Pancreas (tissue), 10 donors: ENCODE results near the gene DAB2IP. TPM values are rescaled to one million over a fixed set of nuclear protein-coding genes. Genes with fewer than 3 reads are reported as not detected.

Source experiments
- ATAC-seq, 4 donors: fragments of 200-7000 bp; cut with Tn5 transposase; one replicate each; pipeline versions ENCODE4 v1.8.0 to v1.9.1; 2020; ENCODE audit warnings: mild to moderate bottlenecking in 4 of 4, moderate library complexity in 4 of 4
- DNase-seq, 6 donors: peaks; one replicate each; pipeline ENCODE4 v3.0.0-alpha.2; 2020
- FAIRE-seq: peaks from 2 replicates; lab custom pipeline; 2012; peaks lifted over from hg19 to GRCh38; lab: Jason Lieb, UNC
- H3K27ac ChIP-seq, 4 donors: fragments of 200-600 bp; sonication (generic); 1 replicate in 3 of 4; 2 replicates in 1 of 4; pipeline versions ENCODE4 v1.5.0 to v1.8.0; 2020
- H3K27me3 ChIP-seq, 4 donors: fragments of 200-600 bp; one replicate each; pipeline ENCODE4 v1.8.0; 2021
- H3K36me3 ChIP-seq, 3 donors: fragments of 200-600 bp; sonication (generic) in 1 of 3; one replicate each; pipeline versions ENCODE4 v1.5.0 to v1.8.0; 2020 to 2021
- H3K4me1 ChIP-seq, 3 donors: fragments of 200-600 bp; one replicate each; pipeline ENCODE4 v1.8.0; 2021
- H3K4me3 ChIP-seq, 4 donors: fragments of 200-600 bp; sonication (generic) in 2 of 4; one replicate each; pipeline versions ENCODE4 v1.5.0 to v1.8.0; 2020 to 2021
- H3K9me3 ChIP-seq, 4 donors: fragments of 200-600 bp; one replicate each; pipeline ENCODE4 v1.8.0; 2021
- WGBS, 2 donors: extraction: QIAGEN DNeasy Blood & Tissue Kit; methylation state at CpG; one replicate each; pipeline ENCODE4 v1.1.7; 2013; 5-methylcytosine and 5-hydroxymethylcytosine counted together
- intact Hi-C, 3 donors: fragments of 100-400 bp; cut with DNase I; formaldehyde crosslinking; loops; one replicate each; pipeline versions ENCODE4 v1.11.1 to v1.14.2; 2022
- polyA plus RNA-seq, 2 donors: library from polyadenylated mRNA; stranded (reverse); fragments of 200-250 nt; gene quantifications; one replicate each; pipeline ENCODE4 v1.2.3, GENCODE V29; 2013
- total RNA-seq, 6 donors: library from RNA; stranded (reverse); fragmentation: NEBNext Ultra II Directional in 4 of 6; extraction: Animal tissue kit (Norgen Biotek cat#: 25700) in 4 of 6; gene quantifications; one replicate each; pipeline versions ENCODE4 v1.2.1 to v1.2.4, GENCODE V29; 2021 to 2023
- TF ChIP-seq, protein P1 (sequence below), 4 donors: fragments of 200-600 bp; sonication (generic) in 3 of 4; IDR thresholded peaks; one replicate each; pipeline versions ENCODE4 v1.5.0 to v1.8.0; 2021; ENCODE audit warnings: antibody characterized with exemption in 4 of 4
- donor health status: healthy with polysubstance abuse.
- donor health status: DM: no; HTN: no; CAD: no; lungs with moderate emphysema.
- donor health status: DM: no; HTN: no; CAD: no.
- donor health status: control.
- donor health status: control.
- donor health status: Bipolar disorder and iron deficiency.
- donor health status: DM: yes; HTN: yes; CAD: no.
- donor health status: DM: no; HTN: no; CAD: no.
- donor health status: DM: no; HTN: no; CAD: no.
- donor health status: DM: yes; HTN: yes; CAD: no.

DAB2IP gene
- total and polyA plus RNA-seq, 8 donors: 14.7 to 52.1 (median 25.3) TPM

DNA sequence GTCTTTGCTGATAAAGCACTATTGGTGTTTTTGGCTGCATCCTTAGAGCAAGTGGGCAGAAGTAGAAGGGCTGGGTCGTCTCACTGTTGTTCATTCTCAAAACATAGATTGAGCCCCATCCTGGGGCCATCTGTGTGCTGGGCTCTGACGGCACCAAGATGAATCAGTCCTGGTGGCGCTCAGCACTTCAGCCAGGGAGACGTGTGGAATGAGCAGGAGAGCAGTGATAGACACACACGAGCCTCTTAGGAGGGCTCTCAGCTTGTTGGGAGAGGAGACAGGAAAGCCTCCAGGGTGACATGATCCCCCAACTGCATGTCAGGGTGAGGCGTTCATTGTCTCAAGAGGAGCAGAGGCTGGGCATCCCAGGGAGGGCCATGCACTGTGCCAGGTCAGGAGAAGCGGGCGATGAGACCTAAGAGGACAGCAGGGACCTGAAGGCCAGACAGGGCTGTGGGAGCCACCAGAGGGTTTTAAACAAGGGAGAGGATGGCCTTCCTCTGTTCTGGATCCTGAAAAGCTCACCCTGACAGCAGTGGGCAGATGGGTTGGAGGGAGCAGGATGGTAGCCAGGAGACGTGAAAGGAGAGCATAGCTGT lies 115.8 kb downstream of the DAB2IP start:
- 86 to 89% methylated on average over 9 of the region's 9 CpGs for WGBS, 2 donors
- FAIRE-seq: no peak

DNA sequence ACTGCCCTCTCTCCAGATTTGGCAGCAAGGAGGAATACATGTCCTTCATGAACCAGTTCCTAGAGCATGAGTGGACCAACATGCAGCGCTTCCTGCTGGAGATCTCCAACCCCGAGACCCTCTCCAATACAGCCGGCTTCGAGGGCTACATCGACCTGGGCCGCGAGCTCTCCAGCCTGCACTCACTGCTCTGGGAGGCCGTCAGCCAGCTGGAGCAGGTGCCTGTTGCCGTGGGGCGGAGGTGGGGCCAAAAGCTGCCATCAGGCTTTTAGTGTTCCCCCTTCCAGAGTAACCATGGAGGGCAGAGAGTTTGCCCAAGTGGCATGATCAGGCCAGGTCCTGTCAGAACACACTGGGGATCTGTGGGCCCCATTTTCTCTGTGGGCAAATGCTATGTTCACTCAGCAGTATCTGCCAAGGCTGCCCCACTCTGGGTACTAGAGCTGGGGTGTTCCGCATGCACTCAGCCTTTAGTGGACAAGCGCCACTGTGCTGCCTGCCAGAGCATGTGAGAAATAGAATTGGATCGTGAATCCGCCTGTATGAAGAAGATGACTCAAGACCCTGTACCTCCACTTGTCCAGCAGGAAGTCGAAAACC lies 117.1 kb downstream of the DAB2IP start:
- H3K9me3 ChIP-seq: no peaks in the 10 kb centered on the region
- H3K27ac ChIP-seq: no peak overlapping the region
- TF ChIP-seq, protein P1, sequence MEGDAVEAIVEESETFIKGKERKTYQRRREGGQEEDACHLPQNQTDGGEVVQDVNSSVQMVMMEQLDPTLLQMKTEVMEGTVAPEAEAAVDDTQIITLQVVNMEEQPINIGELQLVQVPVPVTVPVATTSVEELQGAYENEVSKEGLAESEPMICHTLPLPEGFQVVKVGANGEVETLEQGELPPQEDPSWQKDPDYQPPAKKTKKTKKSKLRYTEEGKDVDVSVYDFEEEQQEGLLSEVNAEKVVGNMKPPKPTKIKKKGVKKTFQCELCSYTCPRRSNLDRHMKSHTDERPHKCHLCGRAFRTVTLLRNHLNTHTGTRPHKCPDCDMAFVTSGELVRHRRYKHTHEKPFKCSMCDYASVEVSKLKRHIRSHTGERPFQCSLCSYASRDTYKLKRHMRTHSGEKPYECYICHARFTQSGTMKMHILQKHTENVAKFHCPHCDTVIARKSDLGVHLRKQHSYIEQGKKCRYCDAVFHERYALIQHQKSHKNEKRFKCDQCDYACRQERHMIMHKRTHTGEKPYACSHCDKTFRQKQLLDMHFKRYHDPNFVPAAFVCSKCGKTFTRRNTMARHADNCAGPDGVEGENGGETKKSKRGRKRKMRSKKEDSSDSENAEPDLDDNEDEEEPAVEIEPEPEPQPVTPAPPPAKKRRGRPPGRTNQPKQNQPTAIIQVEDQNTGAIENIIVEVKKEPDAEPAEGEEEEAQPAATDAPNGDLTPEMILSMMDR (IDR thresholded peaks at IDR 0.05): no peak
- no peak overlapping the region for H3K4me3 ChIP-seq
- H3K27me3 ChIP-seq: no peaks in the 10 kb centered on the region
- ATAC-seq (no peak), DNase-seq (peak in 3 of 6 donors; percentile 16 to 61 (median 31)), FAIRE-seq (no peak)
- H3K4me1 ChIP-seq: peaks cover 16 to 19% (median 17%) of the 10 kb centered on the region in 3 donors
- peaks cover 3 to 58% (median 18%) of the 10 kb centered on the region in 3 donors for H3K36me3 ChIP-seq
- 91 to 96% methylated on average over 15 of the region's 15 CpGs for whole genome bisulfite sequencing, 2 donors
- intact Hi-C loops: no loop called here

More for the DNA sequence above, 115.8 kb downstream of the DAB2IP start:
- H3K4me3 ChIP-seq: no peak overlapping the region
- intact Hi-C loops: no loop called here
- no peak overlapping the region for H3K27ac ChIP-seq
- H3K36me3 ChIP-seq: peaks cover 0 to 45% (median 15%) of the 10 kb centered on the region in 3 donors
- TF ChIP-seq, protein P1 (IDR thresholded peaks at IDR 0.05): no peak
- H3K27me3 ChIP-seq: no peaks in the 10 kb centered on the region
- peaks cover 16 to 19% (median 17%) of the 10 kb centered on the region in 3 donors for H3K4me1 ChIP-seq
- peak in 1 of 6 donors; percentile 31 for DNase-seq
- no peaks in the 10 kb centered on the region for H3K9me3 ChIP-seq
- ATAC-seq: no peak

GRCh38 chr9:121769939-121770338 lies 118.5 kb downstream of the DAB2IP start:
- FAIRE-seq: no peak
- peak in 3 of 6 donors; percentile 11 to 24 (median 22) for DNase-seq
- ATAC-seq: no peak
- Histone ChIP-seq H3K4me3 (no peak overlapping the region), H3K36me3 (peaks cover 3 to 63% (median 18%) of the 10 kb centered on the region in 3 donors), H3K9me3 (no peaks in the 10 kb centered on the region), H3K4me1 (peaks cover 9 to 12% (median 11%) of the 10 kb centered on the region in 3 donors), H3K27me3 (no peaks in the 10 kb centered on the region), H3K27ac (no peak overlapping the region)
- intact Hi-C loops: no loop called here
- WGBS, 2 donors: 92 to 100% methylated on average over 4 of the region's 4 CpGs
- TF ChIP-seq, protein P1 (IDR thresholded peaks at IDR 0.05): no peak

DNA sequence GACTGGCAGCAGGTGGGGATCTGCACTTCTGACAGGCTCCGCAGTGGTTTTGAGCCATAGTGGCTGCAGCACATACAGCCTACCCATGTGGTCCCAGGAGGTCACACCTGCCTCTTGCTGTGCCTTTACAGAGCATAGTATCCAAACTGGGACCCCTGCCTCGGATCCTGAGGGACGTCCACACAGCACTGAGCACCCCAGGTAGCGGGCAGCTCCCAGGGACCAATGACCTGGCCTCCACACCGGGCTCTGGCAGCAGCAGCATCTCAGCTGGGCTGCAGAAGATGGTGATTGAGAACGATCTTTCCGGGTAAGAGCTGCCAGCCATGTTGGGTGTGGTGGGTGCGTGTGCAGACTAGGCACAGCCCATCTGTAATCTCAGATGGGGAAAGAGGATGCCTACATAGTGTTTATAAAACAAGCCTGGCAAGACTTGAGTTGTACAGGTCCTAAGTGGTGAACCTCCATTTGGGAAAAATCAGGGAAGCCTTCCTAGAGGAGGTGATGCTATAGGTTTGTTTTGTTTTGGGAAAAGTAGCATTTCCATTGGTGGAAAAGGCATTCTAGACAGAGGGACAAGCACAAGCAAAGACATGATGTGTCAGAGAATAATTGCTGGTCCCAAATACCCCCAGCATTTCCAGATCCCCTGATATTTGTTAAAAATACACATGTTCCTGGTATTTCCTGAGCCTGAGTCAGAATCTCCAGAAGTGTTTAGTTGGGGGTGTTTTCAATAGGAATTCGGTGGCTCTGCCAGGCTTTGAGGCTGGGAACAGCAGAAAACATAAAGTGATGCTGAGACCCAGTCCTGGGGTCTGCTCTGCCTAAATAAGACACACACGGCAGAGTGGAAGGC lies 119.2 kb downstream of the DAB2IP start:
- Histone ChIP-seq H3K36me3 (peaks cover 3 to 68% (median 18%) of the 10 kb centered on the region in 3 donors), H3K27ac (no peak overlapping the region), H3K4me1 (peaks cover 1 to 6% (median 4%) of the 10 kb centered on the region in 3 donors), H3K4me3 (no peak overlapping the region), H3K27me3 (no peaks in the 10 kb centered on the region), H3K9me3 (no peaks in the 10 kb centered on the region)
- 94 to 95% methylated on average over 10 of the region's 10 CpGs for WGBS, 2 donors
- DNase-seq (peak in 4 of 6 donors; percentile 5 to 41 (median 20)), FAIRE-seq (no peak), ATAC-seq (no peak)
- TF ChIP-seq, protein P1 (IDR thresholded peaks at IDR 0.05): no peak
- intact Hi-C loops: no loop called here
